ENCODE results near the gene MAGEB17.

DNA sequence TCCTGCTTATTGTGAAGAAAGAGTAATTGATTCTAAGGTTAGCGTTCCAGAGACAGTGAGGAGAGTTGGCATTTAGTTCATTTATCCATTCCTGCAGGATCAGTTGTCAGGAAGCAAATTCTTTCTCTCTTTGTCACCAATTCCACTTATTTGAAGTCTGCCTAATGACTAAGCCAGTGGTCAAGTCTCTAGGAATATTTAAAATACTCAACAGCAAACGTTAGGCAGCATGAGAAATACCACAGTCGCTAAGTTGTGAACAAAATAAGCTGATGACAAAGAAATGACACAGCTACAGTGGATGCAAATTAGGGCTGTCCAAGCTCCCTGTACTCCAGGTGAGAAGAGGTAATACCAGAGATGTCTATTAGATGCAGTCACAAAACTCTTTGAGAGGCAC, 6.6 kb upstream of the MAGEB17 start:
- TF ChIP-seq, protein P1, sequence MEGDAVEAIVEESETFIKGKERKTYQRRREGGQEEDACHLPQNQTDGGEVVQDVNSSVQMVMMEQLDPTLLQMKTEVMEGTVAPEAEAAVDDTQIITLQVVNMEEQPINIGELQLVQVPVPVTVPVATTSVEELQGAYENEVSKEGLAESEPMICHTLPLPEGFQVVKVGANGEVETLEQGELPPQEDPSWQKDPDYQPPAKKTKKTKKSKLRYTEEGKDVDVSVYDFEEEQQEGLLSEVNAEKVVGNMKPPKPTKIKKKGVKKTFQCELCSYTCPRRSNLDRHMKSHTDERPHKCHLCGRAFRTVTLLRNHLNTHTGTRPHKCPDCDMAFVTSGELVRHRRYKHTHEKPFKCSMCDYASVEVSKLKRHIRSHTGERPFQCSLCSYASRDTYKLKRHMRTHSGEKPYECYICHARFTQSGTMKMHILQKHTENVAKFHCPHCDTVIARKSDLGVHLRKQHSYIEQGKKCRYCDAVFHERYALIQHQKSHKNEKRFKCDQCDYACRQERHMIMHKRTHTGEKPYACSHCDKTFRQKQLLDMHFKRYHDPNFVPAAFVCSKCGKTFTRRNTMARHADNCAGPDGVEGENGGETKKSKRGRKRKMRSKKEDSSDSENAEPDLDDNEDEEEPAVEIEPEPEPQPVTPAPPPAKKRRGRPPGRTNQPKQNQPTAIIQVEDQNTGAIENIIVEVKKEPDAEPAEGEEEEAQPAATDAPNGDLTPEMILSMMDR (IDR thresholded peaks at IDR 0.05) = no peak
- TF ChIP-seq POLR2AphosphoS5 (IDR thresholded peaks at IDR 0.05) = no peak

Data from stomach (tissue), 4 donors.